22Rv1 (cell line): ENCODE data around the gene ACADS.

Experiments used
- H3K27ac ChIP-seq: fragments of 450-650 bp; 2 replicates; pipeline ENCODE4 v1.5.1; 2017
- ZFX ChIP-seq: fragments of 450-650 bp; IDR thresholded peaks from 2 replicates; pipeline ENCODE4 v1.6.1; 2017; ENCODE audit warnings: antibody characterized with exemption, borderline replicate concordance
- TF ChIP-seq, protein P1 (sequence below): fragments of 450-650 bp; IDR thresholded peaks from 2 replicates; pipeline ENCODE4 v1.5.1; 2017; ENCODE audit warnings: mild to moderate bottlenecking

ACADS gene

DNA sequence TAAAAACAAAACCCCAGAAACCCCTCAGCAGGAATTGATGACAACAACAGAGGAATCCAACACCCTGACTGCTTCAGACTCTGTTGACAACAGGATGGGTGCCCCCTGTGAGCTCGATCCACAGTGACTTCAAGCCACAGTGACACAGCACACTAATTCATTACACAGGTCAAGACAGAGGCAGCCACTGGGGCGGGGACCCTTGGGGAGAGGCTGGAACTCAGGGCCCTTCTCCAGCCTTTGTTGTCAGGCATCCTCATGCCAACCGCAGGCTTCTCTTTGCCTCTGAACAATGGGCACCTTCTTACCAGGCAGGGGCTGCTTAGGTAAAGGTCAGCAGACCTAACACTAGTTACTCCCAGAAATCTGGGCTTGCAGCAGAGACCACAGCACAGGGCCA lies 37.6 kb downstream of the ACADS start:
- no peak for TF ChIP-seq ZFX
- TF ChIP-seq, protein P1, sequence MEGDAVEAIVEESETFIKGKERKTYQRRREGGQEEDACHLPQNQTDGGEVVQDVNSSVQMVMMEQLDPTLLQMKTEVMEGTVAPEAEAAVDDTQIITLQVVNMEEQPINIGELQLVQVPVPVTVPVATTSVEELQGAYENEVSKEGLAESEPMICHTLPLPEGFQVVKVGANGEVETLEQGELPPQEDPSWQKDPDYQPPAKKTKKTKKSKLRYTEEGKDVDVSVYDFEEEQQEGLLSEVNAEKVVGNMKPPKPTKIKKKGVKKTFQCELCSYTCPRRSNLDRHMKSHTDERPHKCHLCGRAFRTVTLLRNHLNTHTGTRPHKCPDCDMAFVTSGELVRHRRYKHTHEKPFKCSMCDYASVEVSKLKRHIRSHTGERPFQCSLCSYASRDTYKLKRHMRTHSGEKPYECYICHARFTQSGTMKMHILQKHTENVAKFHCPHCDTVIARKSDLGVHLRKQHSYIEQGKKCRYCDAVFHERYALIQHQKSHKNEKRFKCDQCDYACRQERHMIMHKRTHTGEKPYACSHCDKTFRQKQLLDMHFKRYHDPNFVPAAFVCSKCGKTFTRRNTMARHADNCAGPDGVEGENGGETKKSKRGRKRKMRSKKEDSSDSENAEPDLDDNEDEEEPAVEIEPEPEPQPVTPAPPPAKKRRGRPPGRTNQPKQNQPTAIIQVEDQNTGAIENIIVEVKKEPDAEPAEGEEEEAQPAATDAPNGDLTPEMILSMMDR: no peak
- H3K27ac ChIP-seq: no peak overlapping the region

DNA sequence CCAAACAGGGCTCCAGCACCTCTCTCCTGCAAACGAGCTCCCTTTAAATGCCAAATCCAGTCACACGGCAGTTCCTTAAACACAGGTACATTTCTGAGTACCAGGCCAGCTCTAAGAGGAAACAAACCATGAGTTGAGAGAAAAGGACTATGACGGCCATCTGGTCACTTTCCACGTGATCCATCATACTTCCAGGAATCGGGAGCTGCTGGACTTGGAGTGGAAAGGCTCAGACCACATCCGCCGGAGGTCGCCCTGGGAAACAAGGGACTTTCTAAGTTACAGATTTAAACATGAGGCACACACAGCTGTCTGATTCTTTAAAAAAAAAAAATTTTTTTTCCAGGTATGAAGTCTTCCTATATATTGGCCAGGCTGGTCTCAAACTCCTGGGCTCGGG lies 39.2 kb downstream of the ACADS start:
- no peak overlapping the region for H3K27ac ChIP-seq
- TF ChIP-seq ZFX: no peak
- TF ChIP-seq, protein P1: no peak

DNA sequence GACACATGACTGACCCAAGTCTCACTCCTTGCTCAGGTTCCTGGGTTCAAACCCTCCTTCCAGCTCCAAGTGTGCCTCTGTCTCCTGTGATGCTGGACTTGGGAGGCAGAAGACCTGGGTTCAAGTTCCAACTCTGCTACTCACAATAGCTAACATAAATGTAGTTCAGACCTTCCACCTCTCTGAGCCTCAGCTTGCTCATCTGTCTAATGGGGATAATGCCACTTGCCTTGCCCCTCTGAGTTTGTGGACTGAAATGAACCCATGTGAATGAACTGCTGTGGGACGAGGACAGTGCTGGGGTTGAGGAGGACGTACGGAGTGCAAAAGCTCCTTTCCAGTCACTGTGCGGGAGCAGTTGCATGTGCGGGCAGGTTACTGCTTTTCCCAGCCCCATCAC lies 40.9 kb downstream of the ACADS start:
- no peak overlapping the region for H3K27ac ChIP-seq
- TF ChIP-seq, protein P1: no peak
- TF ChIP-seq ZFX: no peak

DNA sequence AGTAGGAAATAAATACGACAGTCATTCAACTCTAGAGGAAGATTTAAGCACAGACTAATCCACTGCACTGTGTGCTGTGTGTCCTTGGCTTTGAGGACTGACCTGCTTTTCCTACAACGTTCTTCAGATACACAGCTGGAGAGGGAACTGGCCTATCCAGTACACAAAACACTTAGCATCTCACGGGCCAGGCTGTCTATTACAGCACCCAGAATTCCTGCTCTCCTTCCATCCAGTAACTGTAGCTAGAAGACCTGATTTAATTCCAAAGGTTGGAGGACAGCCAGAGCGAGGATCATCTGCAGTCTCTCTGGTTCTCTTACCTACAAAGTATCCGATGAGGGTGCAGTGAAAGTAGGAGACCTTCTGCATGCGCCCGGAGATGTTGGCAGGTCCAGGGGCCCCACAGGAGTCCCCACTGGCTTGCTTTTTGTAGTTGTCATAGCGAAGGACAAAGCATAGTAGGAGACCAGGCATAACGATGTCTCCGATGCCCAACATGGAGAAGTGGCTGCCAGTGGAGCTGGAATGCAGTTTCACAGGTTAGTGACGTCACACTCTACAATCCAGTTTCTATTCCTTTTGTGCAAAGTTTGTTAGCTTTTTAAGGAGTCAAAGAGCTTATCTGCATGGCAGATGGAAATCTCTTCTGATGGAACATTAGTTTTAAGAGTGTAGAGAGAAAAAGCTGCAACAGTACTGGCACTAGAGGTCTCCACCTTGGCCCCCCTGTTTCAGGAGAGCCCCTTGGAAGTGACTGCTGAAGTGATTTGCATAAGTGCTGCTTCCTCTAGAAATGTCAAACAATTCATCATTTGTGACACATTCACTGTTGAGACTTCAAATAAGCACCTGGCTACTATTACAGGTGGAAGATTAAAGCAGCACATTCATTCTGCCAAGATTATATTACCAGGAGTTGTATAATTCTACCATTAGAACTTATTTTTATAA lies 41.7 kb downstream of the ACADS start:
- no peak overlapping the region for H3K27ac ChIP-seq
- TF ChIP-seq, protein P1: no peak
- no peak for TF ChIP-seq ZFX

- no peak overlapping the region for H3K27ac ChIP-seq
- TF ChIP-seq ZFX: no peak
- TF ChIP-seq, protein P1: no peak
Observed at GRCh38 chr12:120771097-120771496, 45.5 kb downstream of the ACADS start.

- TF ChIP-seq, protein P1: no peak
- TF ChIP-seq ZFX: no peak
- H3K27ac ChIP-seq: no peak overlapping the region
Observed at GRCh38 chr12:120774169-120774916, 48.7 kb downstream of the ACADS start.
